Heart right ventricle (tissue), 16 donors: ENCODE data around the gene PRPF6. TPM values are rescaled to one million over a fixed set of nuclear protein-coding genes. Genes with fewer than 3 reads are reported as not detected.
"Not testable (repeated sequence)": the region's sequence is repeated elsewhere in the genome, so short reads cannot be mapped to it uniquely, and the experiment has no call there.

ENCODE experiments used
- ATAC-seq, 8 donors: fragments of 200-7000 bp; cut with Tn5 transposase; one replicate each; pipeline ENCODE4 v1.9.1; 2020; ENCODE audit warnings: mild to moderate bottlenecking in 8 of 8, moderate library complexity in 8 of 8, moderate number of reproducible peaks in 1 of 8
- DNase-seq, 2 donors: peaks; one replicate each; pipeline ENCODE4 v3.0.0-alpha.2; 2020
- H3K27ac ChIP-seq, 10 donors: fragments of 200-600 bp; sonication (generic) in 2 of 10; one replicate each; pipeline versions ENCODE4 v1.5.0 to v1.8.0; 2020 to 2022; ENCODE audit warnings: mild to moderate bottlenecking in 3 of 10
- H3K27me3 ChIP-seq, 7 donors: fragments of 200-600 bp; one replicate each; pipeline ENCODE4 v1.8.0; 2021 to 2022; ENCODE audit warnings: mild to moderate bottlenecking in 2 of 7
- H3K36me3 ChIP-seq, 9 donors: fragments of 200-600 bp; sonication (generic) in 1 of 9; one replicate each; pipeline versions ENCODE4 v1.5.0 to v1.8.0; 2020 to 2022; ENCODE audit warnings: mild to moderate bottlenecking in 2 of 9
- H3K4me1 ChIP-seq, 9 donors: fragments of 200-600 bp; sonication (generic) in 1 of 9; one replicate each; pipeline versions ENCODE4 v1.5.0 to v1.8.0; 2020 to 2022; ENCODE audit warnings: mild to moderate bottlenecking in 4 of 9
- H3K4me3 ChIP-seq, 10 donors: fragments of 200-600 bp; sonication (generic) in 2 of 10; one replicate each; pipeline versions ENCODE4 v1.5.0 to v1.8.0; 2020 to 2022; ENCODE audit warnings: mild to moderate bottlenecking in 7 of 10, moderate library complexity in 2 of 10
- H3K9me3 ChIP-seq, 11 donors: fragments of 200-600 bp in 10 of 11; sonication (generic) in 2 of 11; one replicate each; pipeline versions ENCODE4 v1.5.0 to v1.8.0; 2013 to 2022; ENCODE audit warnings: mild to moderate bottlenecking in 2 of 11, control low read depth in 1 of 11, moderate library complexity in 1 of 11
- WGBS, 2 donors: extraction: QIAGEN DNeasy Blood & Tissue Kit; methylation state at CpG; one replicate each; pipeline ENCODE4 v1.1.7; 2013; ENCODE audit warnings: inconsistent platforms in 1 of 2; 5-methylcytosine and 5-hydroxymethylcytosine counted together
- intact Hi-C, 10 donors: fragments of 100-400 bp; cut with DNase I; formaldehyde crosslinking; loops; one replicate each; pipeline versions ENCODE4 v1.11.1 to v1.14.2; 2022
- polyA plus RNA-seq, 2 donors: library from polyadenylated mRNA; stranded (reverse); fragments of 200-250 nt; gene quantifications; one replicate each; pipeline ENCODE4 v1.2.3, GENCODE V29; 2013
- total RNA-seq, 10 donors: library from RNA; stranded (reverse); fragmentation: NEBNext Ultra II Directional in 3 of 10; extraction: Animal tissue kit (Norgen Biotek cat#: 25700) in 3 of 10; gene quantifications; one replicate each; pipeline versions ENCODE4 v1.2.1 to v1.2.4, GENCODE V29; 2021 to 2023
- TF ChIP-seq, protein P1 (sequence below), 9 donors: fragments of 200-600 bp; sonication (generic) in 2 of 9; IDR thresholded peaks; one replicate each; pipeline versions ENCODE4 v1.5.0 to v1.8.0; 2021 to 2022; ENCODE audit warnings: antibody characterized with exemption in 9 of 9, mild to moderate bottlenecking in 5 of 9, moderate library complexity in 1 of 9
- donor health status: Arrhythmogenic right ventricular cardiomyopathy.
- donor health status: ischemic (EF 13 %, LVEDD 7.1; RV severe dilation, severe dysfunction).
- donor health status: healthy with polysubstance abuse.
- donor health status: DM: no; HTN: yes; CAD: no.
- donor health status: DM: no; HTN: no; CAD: no.
- donor health status: ischemic (EF 25% LVEDD 6.9; RV normal size, moderate dysfunction).
- donor health status: ischemic (EF 25% LVEDD 5.7; RV mildly dilated, moderate dysfunction).
- donor health status: healthy.
- donor health status: DM: yes; HTN: yes; CAD: no.
- donor health status: Ischemic cardiomyopathy.
- donor health status: ischemic (EF 35%, LVEDD 5.7; RV mildly dilated, moderate dysfunction).
- donor health status: nonischemic (EF 11% LVEDD 7.7; RV severe dilation, severe dysfunction).
- donor health status: DM: yes; HTN: yes; CAD: no.
- donor health status: PGD.
- donor health status: ischemic (EF 29% LVEDD 5.4; RV normal size, mild dysfunction).
- donor health status: nonischemic (EF 23%, LVEDD 6.1; RV moderate dilation, normal function).

PRPF6 gene
- total and polyA plus RNA-seq, 12 donors, result 27.8 to 53.6 (median 48.1) TPM

DNA sequence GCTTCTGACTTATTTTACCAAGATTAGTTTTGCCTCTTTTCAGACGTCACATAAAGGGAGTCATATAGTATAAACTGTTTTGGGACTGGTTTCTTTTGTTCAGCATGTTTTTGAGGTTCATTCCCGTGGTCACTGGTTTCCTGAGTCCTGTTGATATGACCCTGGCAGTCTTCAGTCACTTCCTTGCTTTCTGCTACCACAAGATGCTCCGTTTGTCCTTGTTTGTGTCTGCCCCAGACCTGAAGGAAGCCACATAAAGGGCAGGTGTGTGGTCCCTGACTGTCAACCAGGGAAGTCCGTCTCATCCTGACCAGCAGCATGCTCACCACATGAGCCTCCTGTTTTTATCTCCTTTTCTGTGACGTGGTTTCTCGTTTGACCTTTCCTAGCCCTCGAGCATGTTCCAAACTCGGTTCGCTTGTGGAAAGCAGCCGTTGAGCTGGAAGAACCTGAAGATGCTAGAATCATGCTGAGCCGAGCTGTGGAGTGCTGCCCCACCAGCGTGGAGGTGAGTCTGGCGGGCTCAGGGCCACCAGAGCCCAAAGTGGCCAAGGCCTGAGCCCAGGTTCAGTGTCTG is 29.0 kb downstream of the PRPF6 start:
- no peak overlapping the region for H3K27ac ChIP-seq
- no peak for ATAC-seq
- H3K4me3 ChIP-seq, result no peak overlapping the region
- H3K27me3 ChIP-seq, result no peaks in the 10 kb centered on the region
- WGBS, 2 donors, result 90 to 93% methylated on average over 13 of the region's 13 CpGs
- intact Hi-C loops, result no loop called here
- DNase-seq, result no peak
- H3K9me3 ChIP-seq, result peaks cover 0 to 7% (median 0%) of the 10 kb centered on the region in 11 donors
- H3K36me3 ChIP-seq, result peaks cover 0 to 86% (median 45%) of the 10 kb centered on the region in 9 donors
- H3K4me1 ChIP-seq, result peaks cover 0 to 16% (median 0%) of the 10 kb centered on the region in 9 donors
- TF ChIP-seq, protein P1, sequence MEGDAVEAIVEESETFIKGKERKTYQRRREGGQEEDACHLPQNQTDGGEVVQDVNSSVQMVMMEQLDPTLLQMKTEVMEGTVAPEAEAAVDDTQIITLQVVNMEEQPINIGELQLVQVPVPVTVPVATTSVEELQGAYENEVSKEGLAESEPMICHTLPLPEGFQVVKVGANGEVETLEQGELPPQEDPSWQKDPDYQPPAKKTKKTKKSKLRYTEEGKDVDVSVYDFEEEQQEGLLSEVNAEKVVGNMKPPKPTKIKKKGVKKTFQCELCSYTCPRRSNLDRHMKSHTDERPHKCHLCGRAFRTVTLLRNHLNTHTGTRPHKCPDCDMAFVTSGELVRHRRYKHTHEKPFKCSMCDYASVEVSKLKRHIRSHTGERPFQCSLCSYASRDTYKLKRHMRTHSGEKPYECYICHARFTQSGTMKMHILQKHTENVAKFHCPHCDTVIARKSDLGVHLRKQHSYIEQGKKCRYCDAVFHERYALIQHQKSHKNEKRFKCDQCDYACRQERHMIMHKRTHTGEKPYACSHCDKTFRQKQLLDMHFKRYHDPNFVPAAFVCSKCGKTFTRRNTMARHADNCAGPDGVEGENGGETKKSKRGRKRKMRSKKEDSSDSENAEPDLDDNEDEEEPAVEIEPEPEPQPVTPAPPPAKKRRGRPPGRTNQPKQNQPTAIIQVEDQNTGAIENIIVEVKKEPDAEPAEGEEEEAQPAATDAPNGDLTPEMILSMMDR (IDR thresholded peaks at IDR 0.05), result no peak

DNA sequence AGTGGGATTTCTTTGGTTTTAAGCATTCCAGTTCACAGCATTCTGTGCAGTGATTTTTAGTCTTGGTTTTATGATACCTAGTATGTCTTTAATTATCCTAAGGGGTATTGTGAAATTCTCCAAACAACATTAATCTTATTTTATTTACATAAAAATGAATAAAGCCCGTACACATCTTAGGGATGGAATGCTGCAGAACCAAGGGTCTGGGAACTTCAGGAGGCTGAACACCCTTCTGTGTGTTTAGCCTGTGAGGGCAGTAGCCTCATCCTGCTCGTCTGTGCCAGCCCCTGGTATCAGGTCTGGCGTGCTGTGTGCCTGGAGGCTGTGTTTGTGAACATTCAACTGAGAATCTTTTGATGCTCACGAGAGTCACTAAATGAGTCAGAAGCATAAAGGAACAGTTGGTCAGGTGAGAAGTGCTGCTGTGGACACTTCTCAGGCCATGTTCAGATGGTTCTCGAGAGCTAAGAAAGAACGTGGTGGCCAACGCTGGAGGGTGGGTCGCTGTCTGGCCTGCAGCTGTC is 29.8 kb downstream of the PRPF6 start:
- Histone ChIP-seq H3K27me3 (no peaks in the 10 kb centered on the region), H3K9me3 (peaks cover 0 to 7% (median 0%) of the 10 kb centered on the region in 11 donors), H3K36me3 (peaks cover 0 to 86% (median 41%) of the 10 kb centered on the region in 9 donors), H3K27ac (peak overlapping the region in 1 of 10 donors; percentile 40), H3K4me3 (no peak overlapping the region), H3K4me1 (peaks cover 0 to 15% (median 0%) of the 10 kb centered on the region in 9 donors)
- TF ChIP-seq, protein P1 (IDR thresholded peaks at IDR 0.05), result no peak
- whole genome bisulfite sequencing, 2 donors, result 93 to 96% methylated on average over 8 of the region's 8 CpGs
- intact Hi-C loops, result no loop called here
- no peak for ATAC-seq
- no peak for DNase-seq

DNA sequence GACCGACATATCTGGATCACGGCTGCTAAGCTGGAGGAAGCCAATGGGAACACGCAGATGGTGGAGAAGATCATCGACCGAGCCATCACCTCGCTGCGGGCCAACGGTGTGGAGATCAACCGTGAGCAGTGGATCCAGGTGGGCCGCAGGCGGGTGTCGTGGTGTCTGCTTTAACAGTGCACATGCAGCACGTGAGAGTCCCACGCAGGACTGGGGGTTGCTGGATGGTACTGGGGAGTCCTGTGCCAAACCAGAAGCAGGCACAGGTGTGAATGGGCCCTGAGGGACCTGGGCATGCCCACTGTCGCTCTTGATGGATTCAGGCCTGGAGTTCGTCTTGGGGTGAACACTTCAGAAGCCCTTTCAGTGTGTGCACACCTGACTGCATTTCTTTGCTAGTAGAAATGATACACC is 30.4 kb downstream of the PRPF6 start:
- TF ChIP-seq, protein P1 (IDR thresholded peaks at IDR 0.05), result no peak
- peaks cover 0 to 88% (median 44%) of the 10 kb centered on the region in 9 donors for H3K36me3 ChIP-seq
- no peak overlapping the region for H3K4me3 ChIP-seq
- intact Hi-C loops, result no loop called here
- peaks cover 0 to 7% (median 0%) of the 10 kb centered on the region in 11 donors for H3K9me3 ChIP-seq
- DNase-seq, result no peak
- WGBS, 2 donors, result 97 to 99% methylated on average over 16 of the region's 16 CpGs
- no peaks in the 10 kb centered on the region for H3K27me3 ChIP-seq
- no peak for ATAC-seq
- peak overlapping the region in 1 of 10 donors; percentile 40 for H3K27ac ChIP-seq
- peaks cover 0 to 15% (median 0%) of the 10 kb centered on the region in 9 donors for H3K4me1 ChIP-seq

GRCh38 chr20:64012385-64013154 is 31.6 kb downstream of the PRPF6 start:
- WGBS, 2 donors, result 91 to 93% methylated on average over 10 to 12 of the region's 20 CpGs
- intact Hi-C loops, H3K4me3 ChIP-seq, H3K9me3 ChIP-seq, DNase-seq, ATAC-seq, H3K27me3 ChIP-seq: not testable (repeated sequence)
- H3K27ac ChIP-seq, result peak overlapping the region in 1 of 10 donors; percentile 65
- H3K36me3 ChIP-seq, result peaks cover 0 to 91% (median 55%) of the 10 kb centered on the region in 9 donors
- H3K4me1 ChIP-seq, result peaks cover 0 to 14% (median 0%) of the 10 kb centered on the region in 9 donors
